Stimulated activated CD8-positive, alpha-beta memory T cell treated with anti-CD3 and anti-CD28 coated beads, Interleukin-12 subunit alpha, Interleukin-12 subunit beta, amount 100 ng/mL, for 24 hours (primary cell): Measurements from ENCODE around the gene RANBP3.
"Not testable (repeated sequence)": the region's sequence is repeated elsewhere in the genome, so short reads cannot be mapped to it uniquely, and the experiment has no call there.

Experiments used
- DNase-seq: peaks from one replicate; pipeline ENCODE4 v3.0.0-alpha.2; 2020; ENCODE audit errors: extremely low read depth

Gene RANBP3

DNA sequence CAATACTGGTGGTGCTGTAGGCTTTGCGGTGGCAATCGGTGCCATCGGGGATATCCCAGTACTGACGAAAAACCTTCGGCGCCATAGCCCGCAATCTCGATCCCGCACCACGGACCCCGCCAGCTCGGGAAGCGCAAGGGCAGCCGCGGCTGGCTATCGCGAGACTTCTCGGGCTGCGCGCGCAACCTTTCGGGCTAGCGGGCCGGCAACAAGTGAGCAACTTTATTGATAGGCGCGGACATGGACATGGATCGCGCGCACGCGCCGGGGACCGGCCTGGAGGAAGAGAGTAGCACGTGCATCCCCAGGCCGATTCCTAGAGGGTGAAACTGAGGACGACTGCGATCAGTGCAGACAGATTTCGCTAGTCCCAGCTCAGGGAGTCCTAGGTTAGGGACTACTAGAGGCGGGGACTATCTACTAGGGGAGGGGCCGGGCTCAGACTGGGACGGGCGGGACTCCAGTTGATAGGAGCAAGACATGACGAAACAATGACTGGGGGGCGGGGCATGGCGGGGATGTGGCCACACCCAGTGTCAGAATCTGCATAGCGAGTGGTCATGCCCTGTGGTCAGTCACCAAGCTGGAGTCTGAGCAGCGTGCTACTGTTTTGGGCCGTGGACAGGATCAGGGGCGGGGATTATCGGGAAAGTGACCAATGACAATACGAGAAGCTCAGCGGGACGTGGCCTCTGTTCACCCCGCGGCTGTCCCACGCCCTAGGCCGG lies 74.2 kb downstream of the RANBP3 start, which contains the start of gene NDUFA11:
Gene NDUFA11, minus strand, starts transcription at position 167 of the 728 bp plus-strand sequence. Its CDS starts 82 bp downstream, at position 85.
- peak; percentile 95 for DNase-seq

DNA sequence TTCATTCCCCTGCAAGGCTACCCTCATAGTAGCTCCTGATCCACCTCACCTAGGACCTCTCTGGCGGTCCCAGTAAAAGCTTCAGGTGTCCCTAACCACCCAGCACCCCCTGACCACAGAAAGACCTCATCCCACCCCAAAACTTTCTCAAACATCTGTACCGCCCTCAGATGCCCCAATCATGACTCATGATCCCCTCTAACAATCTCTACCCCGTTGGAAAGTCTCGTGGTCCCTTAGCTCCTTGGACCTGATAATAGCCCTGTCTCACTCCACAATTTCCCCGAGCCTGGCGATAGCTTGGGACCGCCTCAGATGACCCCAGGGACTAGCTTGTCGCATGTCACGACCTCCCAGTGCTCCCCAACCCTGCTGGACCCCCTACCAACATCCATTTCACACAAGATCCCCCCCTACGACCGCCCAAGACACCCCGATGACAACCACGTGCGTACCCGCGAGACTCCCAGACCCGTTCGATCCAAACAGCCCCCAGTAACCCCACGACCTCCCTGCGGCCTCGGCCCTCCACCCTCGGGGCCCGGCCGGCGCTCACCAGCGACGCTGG lies 74.8 kb downstream of the RANBP3 start:
- no peak for DNase-seq

DNA sequence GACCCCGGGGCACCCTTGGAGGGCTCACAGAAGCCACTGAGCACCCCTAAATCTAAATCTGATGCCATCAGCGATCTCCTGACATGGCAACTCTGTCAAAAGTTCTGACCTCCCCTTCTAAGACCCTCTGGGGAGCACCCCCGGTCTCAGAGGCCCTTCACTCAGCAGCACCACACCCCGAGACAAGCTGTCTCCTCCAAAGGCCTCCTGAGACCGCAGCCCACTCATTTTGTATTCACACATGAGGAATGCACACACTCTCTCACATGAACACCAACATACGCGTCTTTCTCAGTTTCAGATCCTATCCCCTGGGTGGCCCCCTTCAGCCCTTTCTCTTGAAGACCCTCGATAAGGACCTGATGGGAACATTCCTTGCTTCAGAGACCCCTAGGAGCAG lies 77.0 kb downstream of the RANBP3 start:
- DNase-seq = no peak

DNA sequence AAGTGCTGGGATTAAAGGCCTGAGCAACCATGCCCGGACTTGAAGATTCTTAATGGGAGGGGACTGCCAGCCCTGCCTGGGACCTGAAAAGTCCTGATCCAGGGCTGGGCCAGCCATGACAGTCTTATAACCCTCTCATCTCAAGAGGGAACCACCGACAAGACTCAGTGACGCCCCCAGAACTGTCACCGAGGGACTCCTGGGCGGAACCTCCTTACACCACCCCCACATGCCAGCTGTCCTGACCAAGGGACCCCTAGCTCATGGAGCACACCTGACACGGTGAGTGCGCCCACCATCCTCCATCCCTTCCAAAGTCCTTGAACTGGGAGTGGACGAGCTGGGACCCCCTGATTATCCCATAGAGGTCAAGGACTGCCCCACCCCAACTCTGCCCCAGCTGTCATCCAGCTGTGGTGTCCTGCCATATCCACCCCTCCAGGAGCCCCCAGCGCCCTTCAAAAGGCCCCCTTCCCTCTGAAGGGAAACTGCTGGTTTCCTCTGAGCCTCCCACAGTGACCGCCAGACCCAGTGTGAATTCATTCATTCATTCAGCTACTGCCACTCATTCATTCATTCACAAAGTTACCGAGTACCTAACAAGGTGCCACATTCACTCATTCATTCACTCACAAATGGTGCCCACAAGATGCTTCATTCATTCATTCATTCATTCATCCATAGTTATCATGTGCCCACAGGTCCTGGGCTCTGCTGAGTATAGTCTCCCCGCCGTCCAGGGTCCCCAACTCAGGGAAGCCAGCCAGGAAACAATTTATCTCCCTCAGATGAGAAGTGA lies 78.0 kb downstream of the RANBP3 start:
- no peak for DNase-seq

DNA sequence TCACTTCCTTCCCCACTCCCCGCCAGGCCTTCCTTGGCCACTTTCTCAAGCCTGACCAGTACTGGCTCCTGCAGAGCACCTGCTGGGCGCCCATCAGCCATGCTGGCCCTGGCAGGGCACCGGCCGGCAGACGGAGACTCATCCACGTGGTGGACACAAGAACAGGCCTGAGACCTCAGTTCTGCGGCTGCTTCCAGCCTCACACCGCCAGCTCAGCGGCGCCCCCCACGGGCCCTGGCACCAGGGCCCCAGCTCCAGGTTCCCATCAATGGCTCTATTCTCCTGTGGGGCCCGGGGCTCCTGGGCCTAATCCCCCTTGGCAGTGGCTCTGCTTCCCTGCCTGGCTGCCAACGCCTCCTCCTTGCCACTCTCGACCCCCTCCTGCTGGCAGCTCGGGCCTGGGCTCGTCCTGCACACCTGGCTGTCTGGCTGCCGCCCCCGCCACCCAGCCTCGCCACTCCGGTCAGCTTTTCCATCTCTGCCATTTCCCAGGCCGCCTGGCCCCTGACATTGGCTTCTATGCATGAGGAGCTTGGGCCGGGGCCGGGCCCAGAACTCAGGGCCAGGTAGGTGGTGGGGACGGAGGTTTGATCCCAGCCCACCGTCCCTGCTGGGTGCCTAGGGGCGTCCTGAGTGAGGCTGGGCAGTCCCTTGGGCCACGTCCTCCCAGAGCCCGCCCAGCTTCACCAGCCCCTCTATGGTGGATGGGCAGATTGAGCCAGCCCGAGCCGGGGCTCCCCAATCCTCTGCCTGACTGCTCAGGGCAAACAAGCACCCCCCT lies 80.6 kb downstream of the RANBP3 start:
- no peak for DNase-seq

DNA sequence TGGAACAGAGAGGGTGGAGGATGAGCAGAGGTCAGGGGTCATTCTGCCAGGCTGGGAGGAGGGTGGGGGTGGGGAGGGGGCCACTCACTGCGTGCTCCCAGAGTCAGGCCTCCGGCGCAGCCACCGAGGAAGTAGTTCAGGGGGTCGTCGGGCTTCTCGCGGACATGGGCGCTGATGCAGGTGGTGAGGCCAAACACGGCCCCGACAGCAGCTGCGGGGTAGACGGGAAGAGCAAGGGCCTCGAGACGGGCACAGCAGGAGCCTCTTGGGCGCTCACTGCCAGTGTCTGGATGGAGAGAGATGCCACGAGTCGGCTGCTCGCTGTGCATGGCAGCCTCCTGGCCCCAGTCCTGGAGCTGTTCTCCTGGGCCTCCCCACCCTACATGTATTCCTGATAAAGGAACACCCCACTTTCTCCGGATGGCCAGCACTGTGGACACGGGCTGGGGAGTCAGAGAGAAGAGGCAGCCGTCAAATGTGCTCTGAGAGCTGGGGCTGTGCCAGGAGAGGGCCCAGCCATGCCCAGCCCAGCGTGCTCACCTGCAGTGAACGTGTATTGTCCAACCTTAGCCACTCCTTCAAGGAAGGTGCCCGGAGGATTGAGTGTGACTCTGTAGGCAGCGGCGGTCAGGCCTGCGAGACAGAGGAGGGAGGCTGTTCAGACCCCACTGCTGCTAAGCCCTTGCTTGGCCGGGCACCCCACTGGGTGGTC lies 81.4 kb downstream of the RANBP3 start:
- no peak for DNase-seq

DNA sequence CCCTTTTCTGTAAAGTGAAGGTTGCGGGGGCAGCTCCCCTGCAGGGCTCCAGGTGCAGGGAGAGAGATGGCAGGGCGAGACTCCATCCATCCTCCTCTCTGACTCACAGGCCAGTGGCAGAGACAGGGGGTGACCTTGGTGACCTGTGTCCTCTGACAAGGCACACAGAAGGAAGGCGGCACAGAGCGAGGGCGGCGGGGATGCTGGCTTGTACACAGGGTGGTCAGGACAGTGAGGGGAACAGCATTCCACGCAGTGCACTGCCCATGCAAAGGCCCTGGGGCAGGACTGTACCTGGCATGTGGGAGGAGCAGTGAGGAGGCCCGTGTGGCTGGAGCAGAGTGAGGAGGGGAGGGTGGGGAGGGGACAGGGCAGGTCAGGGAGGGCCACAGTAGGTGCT lies 82.0 kb downstream of the RANBP3 start:
- DNase-seq = no peak

DNA sequence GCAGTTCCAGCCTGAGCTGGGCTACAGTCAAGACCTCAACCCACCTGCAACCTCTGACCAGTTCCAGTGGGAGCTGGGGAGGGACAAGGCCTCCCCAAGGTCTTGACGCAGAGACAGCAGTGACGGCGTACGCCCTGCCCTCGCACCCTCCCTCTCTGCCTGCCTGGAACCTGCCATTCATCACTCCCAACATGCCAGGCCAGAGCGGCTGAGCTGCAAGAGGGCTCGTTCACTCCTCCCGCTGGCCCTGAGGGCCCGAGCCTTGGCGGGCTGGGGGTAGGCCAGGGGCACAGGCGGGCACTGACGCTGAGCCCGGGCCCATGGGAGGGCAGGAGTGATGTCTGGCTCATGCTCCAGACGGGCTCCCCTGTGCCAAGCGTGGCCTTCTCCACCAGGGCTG lies 82.5 kb downstream of the RANBP3 start:
- DNase-seq = no peak

DNA sequence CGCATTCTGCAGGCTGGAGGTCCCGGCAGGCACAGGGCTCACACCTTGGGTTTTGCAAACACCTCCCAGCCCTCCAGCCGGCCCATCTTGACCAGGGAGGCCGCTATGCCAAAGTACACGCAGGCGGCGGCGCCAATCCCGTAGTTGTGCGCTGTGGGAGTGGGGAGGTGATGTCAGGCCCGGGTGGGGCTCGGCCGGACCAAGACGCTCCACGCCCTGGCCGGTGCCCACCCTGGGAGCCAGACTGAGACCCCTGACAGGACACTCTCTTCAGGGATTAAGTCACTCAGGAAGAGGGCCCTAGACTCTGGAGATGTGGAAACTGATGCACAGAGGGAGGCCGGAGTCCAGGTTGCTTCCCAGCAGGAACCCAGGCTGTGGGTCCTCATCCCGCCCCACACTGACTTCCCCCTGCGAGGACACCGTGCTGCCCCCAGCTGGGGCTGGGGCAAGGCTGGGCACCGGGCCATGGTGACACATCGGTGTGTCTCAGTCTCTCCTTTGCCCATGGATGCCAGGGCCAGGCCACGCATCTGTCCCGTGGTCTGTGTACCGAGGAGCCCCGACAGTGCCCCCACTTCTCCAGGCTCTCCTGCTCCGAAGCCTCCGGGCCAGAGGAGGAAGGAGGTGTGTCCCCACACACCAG lies 83.1 kb downstream of the RANBP3 start:
- DNase-seq = no peak

DNA sequence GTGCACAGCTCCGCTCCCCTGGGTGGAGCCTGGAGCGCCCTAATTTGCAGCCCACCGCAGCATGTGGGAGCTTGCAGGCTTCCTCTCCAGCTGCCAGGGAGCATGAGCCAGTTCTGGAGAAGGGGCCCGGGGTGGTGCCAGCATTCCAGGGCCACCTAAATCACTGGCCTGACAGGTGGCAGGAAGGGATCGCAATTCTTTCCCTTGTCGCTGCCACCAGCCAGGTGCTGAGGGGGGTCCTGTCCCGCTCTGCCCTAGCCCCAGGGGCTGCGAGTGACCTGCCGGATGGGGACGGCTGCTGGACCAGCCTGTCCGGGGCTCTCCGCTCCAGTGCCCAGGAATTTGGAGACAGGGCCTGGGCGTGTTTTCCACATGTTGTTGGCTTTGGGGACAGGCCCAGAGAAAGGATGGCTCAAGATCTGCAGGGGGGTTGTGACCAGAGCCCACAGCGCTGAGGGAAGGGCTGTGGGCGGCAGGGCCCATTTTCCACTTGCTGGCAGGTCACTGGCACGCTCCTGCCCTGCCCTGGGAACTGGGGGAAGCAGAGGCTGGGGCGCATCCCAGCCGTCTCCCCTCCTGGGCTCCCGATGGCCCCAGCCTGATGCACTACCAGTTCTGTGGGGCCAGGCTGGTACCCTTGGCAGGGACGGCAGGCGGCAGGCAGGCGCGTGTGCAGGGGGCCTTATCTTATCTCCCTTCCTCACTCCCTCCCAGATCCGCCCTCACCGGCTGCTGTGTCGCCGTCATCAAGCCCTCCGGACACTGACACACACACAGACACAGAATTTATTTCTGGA lies 83.8 kb downstream of the RANBP3 start:
- no peak for DNase-seq

DNA sequence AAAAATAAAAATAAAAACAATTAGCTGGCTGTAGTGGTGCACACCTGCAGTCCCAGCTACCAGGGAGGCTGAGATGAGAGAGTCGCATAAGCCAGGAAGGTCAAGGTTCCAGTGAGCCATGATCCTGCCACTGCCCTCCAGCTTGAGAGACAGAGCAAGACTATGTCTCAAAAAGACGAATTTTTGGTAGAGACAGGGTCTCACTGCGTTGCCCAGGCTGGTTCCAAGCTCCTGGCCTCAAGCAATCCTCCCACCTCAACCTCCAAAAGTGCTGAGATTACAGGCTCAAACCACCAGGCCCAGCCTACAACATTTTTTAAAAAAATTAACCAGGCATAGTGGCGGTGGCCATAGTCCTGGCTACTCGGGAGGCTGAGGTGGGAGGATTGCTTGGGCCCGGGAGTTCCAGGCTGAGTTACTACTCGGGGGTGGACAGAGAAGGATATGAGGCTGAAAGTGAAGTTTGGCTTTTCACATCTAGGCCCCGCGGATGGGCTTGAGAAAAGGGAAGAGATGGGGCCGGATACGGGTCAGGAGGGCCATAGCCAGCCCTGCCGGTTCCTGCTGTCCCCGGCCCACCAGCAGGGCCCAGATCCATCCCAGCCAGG lies 84.5 kb downstream of the RANBP3 start:
- DNase-seq = no peak

DNA sequence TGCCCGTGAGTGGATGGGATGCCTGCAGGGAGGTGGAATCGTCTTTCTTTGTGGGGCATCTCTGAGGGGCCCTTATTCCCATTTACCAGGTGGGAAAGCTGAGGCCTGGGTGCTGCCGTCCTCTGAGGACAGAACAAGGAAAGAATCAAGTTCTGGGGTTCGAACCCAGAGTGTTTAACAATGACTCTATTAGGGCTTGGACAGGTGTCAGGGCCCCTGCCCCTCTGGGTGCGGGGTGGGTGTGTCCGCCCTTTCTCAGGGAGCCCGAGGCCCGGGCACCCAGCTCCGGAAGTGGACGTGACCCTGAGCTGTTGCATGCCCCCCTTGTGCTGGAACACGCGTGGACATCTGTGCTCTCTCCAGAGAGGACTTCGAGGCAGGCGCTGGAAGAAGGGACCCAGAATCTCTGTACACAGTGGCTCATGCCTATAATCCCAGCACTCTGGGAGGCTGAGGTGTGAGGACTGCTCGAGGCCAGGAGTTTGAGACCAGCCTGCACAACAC lies 85.1 kb downstream of the RANBP3 start:
- DNase-seq = no peak

DNA sequence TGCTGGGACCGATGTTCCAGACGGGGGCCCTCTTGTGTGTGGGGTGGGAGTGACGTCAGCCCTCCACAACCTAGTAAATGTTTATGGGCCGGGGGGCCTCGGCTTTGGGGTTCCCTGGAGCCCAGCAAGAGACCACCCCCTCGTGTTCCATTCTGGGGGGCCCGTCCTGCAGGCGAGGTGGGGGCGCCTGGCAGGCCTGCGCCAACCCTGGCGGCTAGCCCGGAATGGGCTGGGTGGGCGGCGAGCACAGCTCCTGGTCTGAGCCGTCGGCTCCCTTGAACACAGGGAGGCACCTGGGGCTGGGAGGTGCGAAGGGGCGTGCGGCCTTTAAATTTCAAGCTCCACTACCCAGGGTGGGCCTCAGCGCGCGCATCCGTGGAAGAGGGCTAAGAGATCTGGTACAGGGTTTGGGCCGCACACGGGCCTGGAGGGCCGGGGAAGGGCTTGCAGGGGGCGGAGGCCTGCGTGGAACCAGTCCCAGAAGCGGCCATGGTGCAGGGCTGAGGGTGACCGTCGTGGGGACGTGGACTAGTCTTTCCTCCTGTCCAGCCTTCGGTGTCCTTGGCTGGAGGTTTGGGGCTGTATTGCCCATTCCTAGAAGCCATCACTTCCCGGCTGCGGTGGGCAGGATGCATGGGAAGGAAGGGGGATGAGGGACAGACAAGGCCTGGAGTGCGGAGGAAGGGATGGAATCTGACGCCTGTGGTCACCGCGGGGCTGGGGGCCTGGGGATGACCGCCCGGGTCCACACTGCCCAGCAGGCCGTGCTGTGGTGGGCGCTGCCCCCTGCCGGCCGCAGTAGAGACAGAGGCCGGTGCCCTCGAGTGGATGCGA lies 85.8 kb downstream of the RANBP3 start:
- no peak for DNase-seq

DNA sequence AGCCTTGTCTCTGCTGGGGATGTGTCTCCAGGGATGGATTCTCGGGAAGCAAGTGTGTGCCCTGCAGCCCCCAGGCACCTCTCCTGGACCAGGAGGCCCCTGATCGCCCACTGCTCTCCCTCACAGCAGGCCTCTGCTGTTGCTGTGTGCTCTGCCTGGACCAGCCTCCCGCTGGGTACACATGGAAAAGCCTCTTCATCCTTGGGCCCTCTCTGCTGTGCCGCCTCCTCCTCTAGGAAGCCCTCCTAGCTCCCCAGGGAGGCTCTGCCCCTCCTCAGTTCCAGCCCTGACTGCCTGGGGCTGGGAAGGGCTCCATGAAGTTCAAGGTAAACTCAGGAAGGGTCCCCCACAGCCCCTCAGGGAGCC lies 86.4 kb downstream of the RANBP3 start:
- no peak for DNase-seq

DNA sequence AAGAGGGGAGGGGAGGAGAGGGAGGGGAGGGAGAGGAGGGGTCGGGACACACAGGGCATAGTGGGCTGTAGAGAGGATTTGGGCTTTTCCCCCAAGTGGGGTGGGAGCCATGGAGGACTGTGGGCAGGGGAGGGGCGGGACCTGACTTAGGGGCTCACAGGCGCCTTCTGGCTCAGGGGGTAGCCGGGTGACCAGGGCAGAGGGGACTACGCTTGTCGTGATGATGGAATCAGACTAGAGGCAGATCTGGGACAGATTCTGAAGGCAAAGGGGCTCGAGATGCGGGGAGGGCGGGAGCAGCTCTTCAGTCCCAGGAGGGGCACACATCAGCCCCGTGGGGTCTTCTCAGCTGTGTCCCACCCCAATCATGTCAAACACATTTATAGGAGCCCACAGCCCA lies 87.8 kb downstream of the RANBP3 start:
- DNase-seq = no peak

DNA sequence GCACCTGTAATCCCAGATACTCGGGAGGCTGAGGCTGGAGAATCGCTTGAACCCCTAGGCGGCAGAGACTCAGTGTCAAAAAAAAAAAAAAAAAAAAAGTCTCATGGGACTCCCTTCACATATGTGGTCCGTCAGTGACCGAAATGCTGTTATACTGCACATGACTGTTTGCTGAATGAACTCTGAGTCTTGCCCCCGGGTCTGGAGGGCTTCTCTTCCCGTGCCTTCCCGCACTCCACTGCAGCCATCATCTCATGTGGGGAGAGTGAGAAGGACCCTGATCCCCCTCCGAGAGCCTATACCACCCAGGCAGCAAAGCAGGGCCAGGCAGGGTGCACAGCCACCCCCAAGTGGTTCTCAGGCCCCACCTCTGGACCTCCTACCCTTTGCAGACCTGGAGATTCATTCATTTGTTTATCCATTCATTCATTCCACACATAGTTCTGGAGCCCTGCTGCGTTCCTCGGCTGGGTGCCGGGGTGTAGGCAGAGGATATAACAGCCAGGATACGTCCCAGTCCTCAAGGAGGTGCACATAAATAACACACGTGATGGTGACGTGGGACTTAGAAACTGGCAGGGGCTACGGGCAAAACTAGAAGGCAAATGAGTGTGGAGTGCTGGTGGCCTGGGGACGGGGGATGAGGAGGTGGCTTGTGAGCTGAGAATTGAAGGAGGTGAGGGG lies 88.5 kb downstream of the RANBP3 start:
- no peak for DNase-seq

DNA sequence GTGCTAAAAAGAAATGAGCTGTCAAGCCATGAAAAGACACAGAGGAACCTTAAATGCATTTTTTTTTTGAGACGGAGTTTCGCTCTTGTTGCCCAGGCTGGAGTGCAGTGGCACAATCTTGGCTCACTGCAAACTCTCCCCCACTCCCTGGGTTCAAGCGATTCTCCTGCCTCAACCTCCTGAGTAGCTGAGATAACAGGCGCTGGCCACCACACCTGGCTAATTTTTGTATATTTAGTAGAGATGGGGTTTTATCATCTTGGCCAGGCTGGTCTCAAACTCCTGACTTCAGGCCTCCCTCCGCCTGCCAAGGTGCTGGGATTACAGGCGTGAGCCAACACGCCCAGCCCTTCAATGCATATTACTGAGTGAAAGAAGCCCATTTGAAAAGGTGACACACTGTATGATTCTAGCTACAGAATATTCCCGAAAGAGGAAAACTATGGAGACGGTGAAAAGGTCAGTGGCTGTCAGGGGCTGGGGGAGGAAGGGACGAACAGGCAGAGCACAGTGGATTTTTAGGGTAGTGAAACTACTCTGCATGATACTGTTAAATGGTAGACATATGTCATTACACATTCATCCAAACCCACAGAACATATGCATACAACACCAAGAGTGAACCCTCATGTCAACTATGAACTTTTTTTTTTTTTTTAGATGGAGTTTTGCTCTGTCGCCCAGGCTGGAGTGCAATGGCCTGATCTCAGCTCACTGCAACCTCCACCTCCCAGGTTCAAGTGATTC lies 93.7 kb downstream of the RANBP3 start:
- DNase-seq = not testable (repeated sequence)
